Measurements from ENCODE around the gene CHCHD6.

CHCHD6 gene

GRCh38 chr3:126991366-126992200, 287.5 kb downstream of the CHCHD6 start:
- no peak for TF ChIP-seq CTCF (IDR thresholded peaks at IDR 0.05; ENCODE audit: extremely low read depth, missing control alignments)
- no peak for DNase-seq (ENCODE audit: low spot score)

GRCh38 chr3:126992216-126992615, 288.2 kb downstream of the CHCHD6 start:
- no peak for TF ChIP-seq CTCF (IDR thresholded peaks at IDR 0.05; ENCODE audit: extremely low read depth, missing control alignments)
- DNase-seq (ENCODE audit: low spot score), result no peak

- TF ChIP-seq CTCF (IDR thresholded peaks at IDR 0.05; ENCODE audit: extremely low read depth, missing control alignments), result no peak
- DNase-seq (ENCODE audit: low spot score), result no peak
These were observed 288.7 kb downstream of the CHCHD6 start for GRCh38 chr3:126992776-126993175.

- no peak for TF ChIP-seq CTCF (IDR thresholded peaks at IDR 0.05; ENCODE audit: extremely low read depth, missing control alignments)
- DNase-seq (ENCODE audit: low spot score), result no peak
These were observed 289.4 kb downstream of the CHCHD6 start for GRCh38 chr3:126993436-126993835.

GRCh38 chr3:126994661-126995245, 290.7 kb downstream of the CHCHD6 start:
- DNase-seq (ENCODE audit: low spot score), result no peak

GRCh38 chr3:126995254-126995780, 291.3 kb downstream of the CHCHD6 start:
- DNase-seq (ENCODE audit: low spot score), result no peak
- no peak for TF ChIP-seq CTCF (IDR thresholded peaks at IDR 0.05; ENCODE audit: extremely low read depth, missing control alignments)

More at GRCh38 chr3:126994661-126995245, 290.7 kb downstream of the CHCHD6 start:
- no peak for TF ChIP-seq CTCF (IDR thresholded peaks at IDR 0.05; ENCODE audit: extremely low read depth, missing control alignments)

GRCh38 chr3:126995926-126996512, 292.0 kb downstream of the CHCHD6 start:
- TF ChIP-seq CTCF (IDR thresholded peaks at IDR 0.05; ENCODE audit: extremely low read depth, missing control alignments), result peak; percentile 12
- no peak for DNase-seq (ENCODE audit: low spot score)

Data from GM20000 (cell line).